PC-3 (cell line): ENCODE measurements around the gene RCOR1. TPM values are rescaled to one million over a fixed set of nuclear protein-coding genes. Genes with fewer than 3 reads are reported as not detected.

Experiments
- ATAC-seq: fragments of 200-7000 bp; cut with Tn5 transposase; 2 replicates; pipeline ENCODE4 v1.9.1; 2020; ENCODE audit warnings: mild to moderate bottlenecking, moderate library complexity
- BruUV-seq: library from RNA; stranded (reverse); fragments of 400-500 nt; replicated peaks from 2 replicates; lab custom pipeline; 2021; lab: Mats Ljungman, UMichigan
- CTCF ChIA-PET: fragments of 300-600 bp; sonication (Branson Sonifier 250); formaldehyde crosslinking; loops from one replicate; lab custom pipeline; 2022; ENCODE audit warnings: antibody characterized with exemption; lab: Charles Lee
- POLR2A ChIA-PET: fragments of 300-600 bp; sonication (Branson Sonifier 250); formaldehyde crosslinking; loops from one replicate; lab custom pipeline; 2022; ENCODE audit warnings: antibody characterized with exemption; ENCODE audit not compliant: unreplicated experiment; lab: Charles Lee
- DNase-seq: peaks from one replicate; pipeline ENCODE4 v3.0.0-alpha.2; 2015
- H2AFZ ChIP-seq: fragments of 300-600 bp; sonication (generic); 2 replicates; pipeline ENCODE4 v1.6.0; 2016; ENCODE audit warnings: antibody characterized with exemption, low read length
- H3F3A ChIP-seq: fragments of 300-600 bp; sonication (generic); one replicate; pipeline ENCODE4 v1.6.0; 2017; ENCODE audit warnings: antibody characterized with exemption, low read length, control low read depth, mild to moderate bottlenecking; ENCODE audit not compliant: unreplicated experiment
- H3K27ac ChIP-seq: fragments of 300-600 bp; sonication (generic); 2 replicates; pipeline ENCODE4 v1.5.1; 2016; ENCODE audit warnings: mild to moderate bottlenecking, low read length
- H3K27me3 ChIP-seq: fragments of 300-600 bp; sonication (generic); 2 replicates; pipeline ENCODE4 v1.6.1; 2016; ENCODE audit warnings: low read length, mixed read lengths
- H3K36me3 ChIP-seq: fragments of 300-600 bp; sonication (generic); 2 replicates; pipeline ENCODE4 v1.6.1; 2016; ENCODE audit warnings: low read depth, mixed run types, low read length, mixed read lengths
- H3K4me1 ChIP-seq: fragments of 300-600 bp; sonication (generic); 2 replicates; pipeline ENCODE4 v1.5.1; 2016; ENCODE audit warnings: low read length; ENCODE audit not compliant: insufficient read depth
- H3K4me2 ChIP-seq: fragments of 300-600 bp; sonication (generic); 2 replicates; pipeline ENCODE4 v1.6.0; 2016; ENCODE audit warnings: low read length
- H3K4me3 ChIP-seq: fragments of 300-600 bp; sonication (generic); 2 replicates; pipeline ENCODE4 v1.5.1; 2016; ENCODE audit warnings: mild to moderate bottlenecking, low read length, mixed read lengths
- H3K79me2 ChIP-seq: fragments of 300-600 bp; sonication (generic); 2 replicates; pipeline ENCODE4 v1.6.1; 2017; ENCODE audit warnings: low read length, mixed read lengths
- H3K9ac ChIP-seq: fragments of 300-600 bp; sonication (generic); 2 replicates; pipeline ENCODE4 v1.6.0; 2016; ENCODE audit warnings: mild to moderate bottlenecking, low read length
- H3K9me2 ChIP-seq: fragments of 300-600 bp; sonication (generic); replicated peaks from 2 replicates; pipeline ENCODE4 v1.6.1; 2016; ENCODE audit warnings: mixed run types, low read length, mixed read lengths
- H3K9me3 ChIP-seq: fragments of 300-600 bp; sonication (generic); 2 replicates; pipeline ENCODE4 v1.6.1; 2016; ENCODE audit warnings: low read length, mixed read lengths
- H4K20me1 ChIP-seq: fragments of 300-600 bp; sonication (generic); 2 replicates; pipeline ENCODE4 v1.6.1; 2016; ENCODE audit warnings: low read length, mixed read lengths
- EZH2 ChIP-seq: fragments of 300-600 bp; sonication (generic); IDR thresholded peaks from one replicate; pipeline ENCODE4 v1.6.1; 2017; ENCODE audit warnings: antibody characterized with exemption, mild to moderate bottlenecking, low read length; ENCODE audit not compliant: unreplicated experiment
- EZH2phosphoT487 ChIP-seq: fragments of 300-600 bp; sonication (generic); IDR thresholded peaks from 2 replicates; pipeline ENCODE4 v1.6.1; 2018; ENCODE audit warnings: mild to moderate bottlenecking, antibody characterized with exemption, low read length, borderline replicate concordance
- intact Hi-C: fragments of 100-400 bp; cut with micrococcal nuclease; formaldehyde crosslinking; loops from 2 replicates; pipeline ENCODE4 v1.9.0; 2023
- total RNA-seq: library from RNA; depleted of rRNA; stranded (reverse); fragments of >200 nt; gene quantifications from 2 replicates; pipeline ENCODE4 v1.2.3, GENCODE V29; 2014
- TF ChIP-seq, protein P1 (sequence below): fragments of 300-600 bp; sonication (generic); conservative IDR thresholded peaks from 2 replicates; pipeline ENCODE4 v1.5.1; 2017; ENCODE audit warnings: antibody characterized with exemption, low read depth, mild to moderate bottlenecking, low read length

RCOR1 gene
- total RNA-seq, 1 experiment from 2014 or later: 22.2 TPM

DNA sequence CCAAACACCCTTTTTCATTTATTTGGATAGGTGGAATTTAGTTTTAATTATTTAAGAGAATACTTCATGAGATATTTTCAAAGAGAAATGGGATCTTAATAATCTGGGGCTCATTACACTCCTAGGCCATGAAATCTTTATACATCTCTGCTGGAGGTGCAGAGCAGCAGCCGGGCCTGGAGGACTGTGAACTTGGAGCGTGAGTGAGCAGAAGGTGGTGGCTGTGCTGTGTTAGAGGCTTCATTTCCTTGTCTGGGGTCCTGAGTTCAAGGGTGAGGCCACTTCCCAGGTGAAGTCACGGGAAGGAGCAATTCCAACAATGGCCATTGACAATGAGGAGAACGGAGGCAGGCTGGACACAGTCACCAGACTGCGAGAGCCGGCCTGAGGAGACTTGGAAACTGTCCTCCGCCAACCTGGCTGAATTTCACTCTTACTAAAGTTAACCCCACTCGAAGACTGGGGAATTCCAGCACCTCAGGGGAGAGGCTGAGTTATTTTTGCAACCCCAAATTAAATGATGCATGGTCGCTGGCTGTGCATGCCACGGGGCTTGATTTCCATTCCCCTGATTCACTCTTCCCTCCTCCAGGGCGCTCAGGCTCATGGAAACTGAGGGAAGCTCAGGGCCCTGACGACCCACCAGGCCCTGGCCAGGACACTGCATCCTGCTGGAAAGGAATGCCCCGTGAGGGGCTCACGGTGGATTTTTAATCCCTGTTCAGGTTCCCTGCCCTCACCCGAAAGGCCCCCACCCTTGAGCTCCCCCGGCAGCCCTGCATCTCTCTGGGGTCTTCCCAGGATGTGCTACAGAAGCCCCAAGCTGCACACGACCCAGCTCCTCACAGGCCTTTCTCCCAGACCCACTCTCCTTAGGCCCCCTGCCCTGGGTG is 162.2 kb downstream of the RCOR1 start:
- Histone ChIP-seq H3F3A (no peaks in the 10 kb centered on the region), H3K27ac (no peak overlapping the region), H4K20me1 (no peaks in the 10 kb centered on the region), H3K9me3 (no peaks in the 10 kb centered on the region), H3K9me2 (no peaks in the 10 kb centered on the region), H3K4me3 (no peak overlapping the region), H3K79me2 (no peaks in the 10 kb centered on the region), H2AFZ (no peak overlapping the region), H3K4me1 (no peaks in the 10 kb centered on the region), H3K36me3 (no peaks in the 10 kb centered on the region), H3K4me2 (no peak overlapping the region), H3K9ac (no peak overlapping the region), H3K27me3 (no peaks in the 10 kb centered on the region)
- CTCF ChIA-PET: no interaction called here
- POLR2A ChIA-PET: no interaction called here
- no peak for DNase-seq
- BruUV-seq: no TSS peak
- intact Hi-C loops: no loop called here
- TF ChIP-seq, protein P1, sequence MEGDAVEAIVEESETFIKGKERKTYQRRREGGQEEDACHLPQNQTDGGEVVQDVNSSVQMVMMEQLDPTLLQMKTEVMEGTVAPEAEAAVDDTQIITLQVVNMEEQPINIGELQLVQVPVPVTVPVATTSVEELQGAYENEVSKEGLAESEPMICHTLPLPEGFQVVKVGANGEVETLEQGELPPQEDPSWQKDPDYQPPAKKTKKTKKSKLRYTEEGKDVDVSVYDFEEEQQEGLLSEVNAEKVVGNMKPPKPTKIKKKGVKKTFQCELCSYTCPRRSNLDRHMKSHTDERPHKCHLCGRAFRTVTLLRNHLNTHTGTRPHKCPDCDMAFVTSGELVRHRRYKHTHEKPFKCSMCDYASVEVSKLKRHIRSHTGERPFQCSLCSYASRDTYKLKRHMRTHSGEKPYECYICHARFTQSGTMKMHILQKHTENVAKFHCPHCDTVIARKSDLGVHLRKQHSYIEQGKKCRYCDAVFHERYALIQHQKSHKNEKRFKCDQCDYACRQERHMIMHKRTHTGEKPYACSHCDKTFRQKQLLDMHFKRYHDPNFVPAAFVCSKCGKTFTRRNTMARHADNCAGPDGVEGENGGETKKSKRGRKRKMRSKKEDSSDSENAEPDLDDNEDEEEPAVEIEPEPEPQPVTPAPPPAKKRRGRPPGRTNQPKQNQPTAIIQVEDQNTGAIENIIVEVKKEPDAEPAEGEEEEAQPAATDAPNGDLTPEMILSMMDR: no peak
- TF ChIP-seq EZH2: no peak
- no peak for TF ChIP-seq EZH2phosphoT487
- ATAC-seq: no peak

DNA sequence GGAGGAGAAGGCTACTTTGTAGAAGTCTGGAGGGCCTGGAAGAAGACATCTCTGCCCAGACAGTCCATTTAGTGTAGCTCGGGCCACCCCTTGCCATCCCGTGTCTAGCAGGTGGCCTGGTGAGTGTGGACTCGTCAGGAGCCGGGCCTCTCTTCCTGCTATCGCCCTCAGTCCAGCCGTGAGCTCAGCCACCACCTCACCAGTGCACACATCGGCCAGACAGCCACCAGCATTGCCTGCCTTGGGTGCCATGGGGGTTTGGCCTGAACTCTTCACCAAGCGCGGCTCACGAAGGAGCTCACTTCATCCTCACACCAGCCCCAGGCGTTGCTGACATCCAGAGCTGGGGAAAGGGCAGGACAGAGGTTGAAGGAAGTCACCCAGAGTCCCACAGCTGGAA is 165.2 kb downstream of the RCOR1 start:
- no peak overlapping the region for H3K27ac ChIP-seq
- no peaks in the 10 kb centered on the region for H3F3A ChIP-seq
- no peak overlapping the region for H3K4me2 ChIP-seq
- no peak overlapping the region for H3K4me3 ChIP-seq
- H3K4me1 ChIP-seq: no peaks in the 10 kb centered on the region
- H4K20me1 ChIP-seq: no peaks in the 10 kb centered on the region
- no peaks in the 10 kb centered on the region for H3K9me2 ChIP-seq
- no peak for TF ChIP-seq EZH2
- no peak for TF ChIP-seq EZH2phosphoT487
- TF ChIP-seq, protein P1: no peak
- ATAC-seq (no peak), DNase-seq (no peak)
- no TSS peak for BruUV-seq
- H3K9me3 ChIP-seq: no peaks in the 10 kb centered on the region
- no peak overlapping the region for H2AFZ ChIP-seq
- intact Hi-C loops: no loop called here
- POLR2A ChIA-PET: no interaction called here
- no peak overlapping the region for H3K9ac ChIP-seq
- H3K36me3 ChIP-seq: no peaks in the 10 kb centered on the region
- CTCF ChIA-PET: no interaction called here
- H3K79me2 ChIP-seq: no peaks in the 10 kb centered on the region
- no peaks in the 10 kb centered on the region for H3K27me3 ChIP-seq

DNA sequence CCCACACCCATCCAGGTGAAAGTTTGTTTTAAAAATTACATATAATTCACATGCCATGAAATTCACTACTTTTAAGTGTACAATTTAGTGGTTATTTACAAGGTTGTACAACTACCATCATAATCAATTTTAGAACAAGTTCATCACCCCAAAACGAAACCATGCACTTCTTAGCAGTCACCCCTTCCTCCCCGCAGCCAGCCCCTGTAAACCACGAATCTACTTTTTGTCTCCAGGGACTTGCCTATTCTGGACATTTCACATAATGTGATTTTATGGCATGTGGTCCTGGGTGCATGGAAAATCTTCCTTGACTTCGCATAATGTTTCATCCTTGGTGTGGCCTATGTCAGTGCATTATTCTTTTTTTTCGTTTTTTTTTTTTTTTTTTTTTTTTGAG is 165.6 kb downstream of the RCOR1 start:
- POLR2A ChIA-PET: no interaction called here
- H3K9me2 ChIP-seq: no peaks in the 10 kb centered on the region
- intact Hi-C loops: no loop called here
- no peak overlapping the region for H3K4me2 ChIP-seq
- ATAC-seq (no peak), DNase-seq (no peak)
- TF ChIP-seq EZH2 (no peak), EZH2phosphoT487 (no peak)
- TF ChIP-seq, protein P1: no peak
- H3K4me3 ChIP-seq: no peak overlapping the region
- CTCF ChIA-PET: no interaction called here
- no peak overlapping the region for H3K9ac ChIP-seq
- no peak overlapping the region for H2AFZ ChIP-seq
- no peaks in the 10 kb centered on the region for H3F3A ChIP-seq
- BruUV-seq: no TSS peak
- H3K27ac ChIP-seq: no peak overlapping the region
- H4K20me1 ChIP-seq: no peaks in the 10 kb centered on the region
- no peaks in the 10 kb centered on the region for H3K36me3 ChIP-seq
- no peaks in the 10 kb centered on the region for H3K9me3 ChIP-seq
- H3K4me1 ChIP-seq: no peaks in the 10 kb centered on the region
- H3K27me3 ChIP-seq: no peaks in the 10 kb centered on the region
- no peaks in the 10 kb centered on the region for H3K79me2 ChIP-seq
